Measurements from ENCODE around the gene GPBP1L1.
"Not testable (repeated sequence)": the region's sequence is repeated elsewhere in the genome, so short reads cannot be mapped to it uniquely, and the experiment has no call there.

The GPBP1L1 gene, protein sequence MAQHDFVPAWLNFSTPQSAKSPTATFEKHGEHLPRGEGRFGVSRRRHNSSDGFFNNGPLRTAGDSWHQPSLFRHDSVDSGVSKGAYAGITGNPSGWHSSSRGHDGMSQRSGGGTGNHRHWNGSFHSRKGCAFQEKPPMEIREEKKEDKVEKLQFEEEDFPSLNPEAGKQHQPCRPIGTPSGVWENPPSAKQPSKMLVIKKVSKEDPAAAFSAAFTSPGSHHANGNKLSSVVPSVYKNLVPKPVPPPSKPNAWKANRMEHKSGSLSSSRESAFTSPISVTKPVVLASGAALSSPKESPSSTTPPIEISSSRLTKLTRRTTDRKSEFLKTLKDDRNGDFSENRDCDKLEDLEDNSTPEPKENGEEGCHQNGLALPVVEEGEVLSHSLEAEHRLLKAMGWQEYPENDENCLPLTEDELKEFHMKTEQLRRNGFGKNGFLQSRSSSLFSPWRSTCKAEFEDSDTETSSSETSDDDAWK

DNA sequence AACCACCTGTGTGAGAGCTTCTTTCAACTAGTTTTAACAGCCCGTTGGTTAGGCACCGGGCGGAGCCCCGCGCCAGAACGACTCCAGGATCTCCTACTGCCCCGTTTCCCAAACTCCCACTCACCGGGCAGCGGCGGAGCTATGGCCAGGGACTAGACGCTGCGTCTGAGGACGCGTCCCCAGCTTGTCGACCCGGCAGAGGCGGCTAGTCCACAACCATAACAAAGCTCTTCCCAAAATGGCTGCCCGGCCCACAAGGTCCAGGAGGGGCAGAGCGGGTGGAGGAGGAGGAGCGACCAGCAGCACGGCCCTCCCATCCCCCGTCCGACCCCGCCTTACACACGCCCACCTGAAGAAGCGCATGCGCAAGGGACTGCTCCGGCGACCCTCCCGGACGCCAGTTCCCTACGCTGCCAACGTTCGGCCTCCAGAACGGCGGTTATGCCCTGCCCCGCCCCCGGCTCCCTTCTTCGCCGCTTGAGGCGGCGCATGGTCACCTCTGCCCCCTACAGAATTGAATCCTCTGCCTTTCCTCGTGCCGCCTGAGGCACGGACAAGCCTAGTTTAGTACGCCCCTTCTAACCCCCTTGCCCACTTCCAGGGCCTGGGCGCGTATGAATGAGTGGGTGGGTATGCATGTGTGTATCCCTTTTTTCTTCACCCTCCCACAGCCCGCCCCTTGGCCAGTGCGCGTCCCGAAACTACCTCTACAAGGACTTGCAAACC, at the start of gene GPBP1L1:
Gene GPBP1L1, minus strand, starts transcription at position 246 of the 726 bp plus-strand sequence. CDS start 27,446 bp downstream, outside the sequence.
- Mint-ChIP-seq H3K4me3 (peak within 1 kb of the TSS; percentile 100), H3K36me3 (peaks cover 72% of the 10 kb centered on the region), H3K9me3 (no peaks in the 10 kb centered on the region), H3K27ac (peak within 1 kb of the TSS; percentile 99), H3K4me1 (peaks cover 42% of the 10 kb centered on the region)
- ATAC-seq (peak; percentile 82), DNase-seq (ENCODE audit: low spot score in 2 of 2) (peak; percentile 93 to 99)

- no peak overlapping the region for H3K27ac Mint-ChIP-seq
- DNase-seq (ENCODE audit: low spot score in 2 of 2) (no peak), ATAC-seq (no peak)
- no peaks in the 10 kb centered on the region for H3K9me3 Mint-ChIP-seq
- peaks cover 8% of the 10 kb centered on the region for H3K4me1 Mint-ChIP-seq
- peaks cover 45% of the 10 kb centered on the region for H3K36me3 Mint-ChIP-seq
- H3K4me3 Mint-ChIP-seq = no peak overlapping the region
Observed at GRCh38 chr1:45730780-45731319, 44.5 kb upstream of the GPBP1L1 start.

DNA sequence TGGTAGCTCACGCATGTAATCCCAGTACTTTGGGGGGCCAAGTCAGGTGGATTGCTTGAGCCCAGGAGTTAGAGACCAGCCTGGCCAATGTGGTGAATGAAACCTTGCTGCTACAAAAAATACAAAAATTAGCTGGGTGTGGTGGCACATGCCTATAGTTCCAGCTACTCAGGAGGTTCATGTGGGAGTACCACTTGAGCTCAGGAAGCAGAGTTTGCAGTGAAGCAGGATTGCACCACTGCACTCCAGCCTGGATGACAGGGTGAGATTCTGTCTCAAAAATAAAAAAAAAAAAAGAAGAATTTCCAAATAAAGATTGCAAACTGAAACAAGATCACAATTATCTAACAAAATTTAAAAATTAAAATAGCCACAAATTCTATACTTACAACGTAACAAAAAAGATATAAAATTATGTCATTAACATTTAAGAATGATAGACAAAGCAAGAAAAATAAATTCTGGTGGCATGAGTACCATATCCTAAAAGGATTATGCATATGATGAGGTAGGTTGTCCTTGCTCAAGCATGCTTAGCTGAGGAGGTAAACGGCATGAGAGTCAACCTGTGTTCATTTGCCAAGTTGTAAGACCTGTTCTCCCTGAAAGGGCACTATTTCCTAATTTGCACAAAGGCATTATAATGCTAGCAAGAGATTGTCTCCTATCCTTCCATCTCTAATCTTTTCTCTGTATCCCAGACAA, 43.9 kb upstream of the GPBP1L1 start:
- no peak overlapping the region for H3K27ac Mint-ChIP-seq
- H3K4me1 Mint-ChIP-seq = peaks cover 8% of the 10 kb centered on the region
- ATAC-seq (no peak), DNase-seq (ENCODE audit: low spot score in 2 of 2) (no peak)
- H3K4me3 Mint-ChIP-seq = no peak overlapping the region
- H3K36me3 Mint-ChIP-seq = peaks cover 45% of the 10 kb centered on the region
- no peaks in the 10 kb centered on the region for H3K9me3 Mint-ChIP-seq

GRCh38 chr1:45726007-45726406, 39.7 kb upstream of the GPBP1L1 start:
- not testable (repeated sequence) for H3K9me3 Mint-ChIP-seq; DNase-seq (ENCODE audit: low spot score in 2 of 2); ATAC-seq; H3K27ac Mint-ChIP-seq; H3K4me3 Mint-ChIP-seq; H3K4me1 Mint-ChIP-seq
- peaks cover 28% of the 10 kb centered on the region for H3K36me3 Mint-ChIP-seq

DNA sequence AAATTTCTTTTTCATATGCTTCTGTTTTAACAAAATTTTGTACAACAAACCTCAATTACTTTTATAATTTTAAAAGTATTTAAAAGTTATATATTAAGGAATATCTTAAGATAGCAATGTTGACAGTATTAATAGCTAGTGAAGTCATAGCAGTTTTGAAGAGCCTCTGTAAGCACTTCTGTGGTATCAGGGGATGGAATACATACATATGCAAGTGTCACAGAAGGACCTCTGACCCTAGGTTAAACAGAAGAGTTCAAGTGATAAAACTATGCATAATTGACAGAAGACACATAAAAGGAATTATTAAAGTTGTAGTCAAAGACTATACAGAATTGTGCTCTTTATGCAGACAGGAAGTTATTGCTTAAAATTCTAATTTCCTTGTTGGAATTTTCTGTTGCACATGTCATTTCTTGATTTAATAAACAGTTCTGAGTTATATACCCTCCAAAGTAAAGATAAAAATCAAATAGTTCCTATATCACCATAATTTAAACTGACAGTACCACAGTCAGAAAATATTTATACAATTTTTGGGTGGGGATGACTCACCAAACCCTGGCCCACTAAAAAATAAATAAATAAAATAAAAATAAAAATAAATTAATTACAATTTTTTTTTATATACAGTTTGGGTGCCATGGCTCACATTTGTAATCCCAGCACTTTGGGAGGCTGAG, 37.1 kb upstream of the GPBP1L1 start:
- ATAC-seq = no peak
- H3K9me3 Mint-ChIP-seq = no peaks in the 10 kb centered on the region
- DNase-seq (ENCODE audit: low spot score in 2 of 2) = no peak
- H3K4me1 Mint-ChIP-seq = no peaks in the 10 kb centered on the region
- H3K27ac Mint-ChIP-seq = no peak overlapping the region
- peaks cover 19% of the 10 kb centered on the region for H3K36me3 Mint-ChIP-seq
- no peak overlapping the region for H3K4me3 Mint-ChIP-seq

DNA sequence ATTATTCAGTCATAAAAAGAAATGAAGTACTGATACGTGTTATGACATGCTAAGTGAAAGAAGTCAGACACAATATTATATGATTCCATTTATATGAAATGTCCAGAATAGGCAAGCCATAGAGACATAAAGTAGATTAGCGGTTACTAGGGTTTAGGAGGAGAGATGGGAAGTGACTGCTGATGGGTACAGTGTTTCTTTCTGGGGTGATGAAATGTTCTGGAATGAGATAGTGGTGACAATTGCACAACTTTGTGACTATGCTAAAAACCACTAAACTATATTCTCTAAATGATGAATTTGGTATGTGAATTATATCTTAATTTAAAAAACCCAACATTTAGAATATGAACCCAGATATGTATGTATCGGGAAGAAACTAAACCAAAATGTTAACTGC, 36.5 kb upstream of the GPBP1L1 start:
- H3K4me3 Mint-ChIP-seq = no peak overlapping the region
- H3K4me1 Mint-ChIP-seq = no peaks in the 10 kb centered on the region
- no peak for ATAC-seq
- H3K9me3 Mint-ChIP-seq = no peaks in the 10 kb centered on the region
- peaks cover 22% of the 10 kb centered on the region for H3K36me3 Mint-ChIP-seq
- H3K27ac Mint-ChIP-seq = no peak overlapping the region
- no peak for DNase-seq (ENCODE audit: low spot score in 2 of 2)

DNA sequence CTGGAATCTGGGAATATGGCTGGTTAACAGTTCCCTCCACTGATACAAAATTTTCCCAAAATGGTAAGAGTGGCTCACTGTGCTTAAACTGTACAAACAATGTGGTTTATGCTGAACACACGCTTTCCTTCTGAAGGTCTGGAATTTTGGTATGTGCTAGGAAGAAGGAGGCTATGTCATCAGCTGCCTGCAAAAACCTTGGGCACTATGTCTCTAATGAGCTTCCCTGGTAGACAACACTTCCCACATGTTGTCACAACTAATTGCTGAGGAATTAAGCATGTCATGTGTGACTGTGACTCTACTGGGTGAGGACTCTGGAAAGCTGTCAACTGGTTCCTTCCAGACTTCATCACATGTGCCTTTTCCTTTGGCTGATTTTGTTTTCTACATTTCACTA, 34.9 kb upstream of the GPBP1L1 start:
- peaks cover 9% of the 10 kb centered on the region for H3K36me3 Mint-ChIP-seq
- H3K9me3 Mint-ChIP-seq = no peaks in the 10 kb centered on the region
- DNase-seq (ENCODE audit: low spot score in 2 of 2) = no peak
- H3K27ac Mint-ChIP-seq = no peak overlapping the region
- ATAC-seq = no peak
- H3K4me3 Mint-ChIP-seq = no peak overlapping the region
- no peaks in the 10 kb centered on the region for H3K4me1 Mint-ChIP-seq

DNA sequence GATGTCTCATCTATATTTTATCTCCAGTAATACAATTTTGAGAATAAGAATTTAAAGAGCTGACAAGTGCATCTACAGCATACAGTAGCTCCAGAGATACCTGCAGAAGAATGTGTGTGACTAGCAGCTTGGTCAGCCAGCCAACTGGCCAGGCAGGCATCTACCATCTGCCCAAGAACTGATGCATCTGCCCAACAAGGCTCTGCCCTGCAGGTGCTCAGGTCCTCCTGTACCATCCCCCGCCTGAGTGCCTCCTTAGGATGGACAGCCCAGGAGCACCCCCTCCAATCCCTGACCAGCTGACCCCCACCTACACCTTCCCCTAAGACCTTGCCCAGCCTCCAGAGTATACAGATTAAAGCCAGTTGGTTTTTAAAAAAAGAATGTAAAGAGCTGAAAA, 32.0 kb upstream of the GPBP1L1 start:
- Mint-ChIP-seq H3K27ac (no peak overlapping the region), H3K4me1 (no peaks in the 10 kb centered on the region), H3K36me3 (peaks cover 38% of the 10 kb centered on the region), H3K9me3 (no peaks in the 10 kb centered on the region), H3K4me3 (no peak overlapping the region)
- DNase-seq (ENCODE audit: low spot score in 2 of 2) (no peak), ATAC-seq (no peak)

- H3K27ac Mint-ChIP-seq = peak overlapping the region; percentile 26
Observed at GRCh38 chr1:45717386-45717785, 31.1 kb upstream of the GPBP1L1 start.

GRCh38 chr1:45716700-45717099, 30.4 kb upstream of the GPBP1L1 start:
- Mint-ChIP-seq H3K9me3 (no peaks in the 10 kb centered on the region), H3K36me3 (peaks cover 50% of the 10 kb centered on the region), H3K4me1 (no peaks in the 10 kb centered on the region), H3K27ac (no peak overlapping the region), H3K4me3 (no peak overlapping the region)
- no peak for DNase-seq (ENCODE audit: low spot score in 2 of 2)
- ATAC-seq = no peak

More at GRCh38 chr1:45717386-45717785, 31.1 kb upstream of the GPBP1L1 start:
- H3K9me3 Mint-ChIP-seq; DNase-seq (ENCODE audit: low spot score in 2 of 2); ATAC-seq; H3K4me1 Mint-ChIP-seq; H3K4me3 Mint-ChIP-seq: not testable (repeated sequence)
- peaks cover 43% of the 10 kb centered on the region for H3K36me3 Mint-ChIP-seq

DNA sequence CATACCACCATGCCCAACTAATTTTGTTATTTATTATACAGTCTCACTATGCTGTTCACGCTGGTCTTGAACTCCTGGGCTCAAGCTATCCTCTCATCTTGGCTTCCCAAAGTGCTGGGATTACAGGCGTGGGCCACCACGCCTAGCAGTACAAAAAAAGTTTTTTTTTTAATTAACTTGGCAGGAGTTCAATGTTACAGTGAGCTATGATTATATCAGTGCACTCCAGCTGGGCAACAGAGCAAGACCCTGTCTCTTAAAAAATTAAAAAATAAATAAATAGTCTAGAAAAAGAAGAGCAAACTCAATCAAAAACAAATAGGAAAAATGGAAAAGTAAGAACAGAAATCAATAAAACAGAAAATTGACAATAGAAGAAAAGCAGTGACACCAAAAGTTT, 27.4 kb upstream of the GPBP1L1 start:
- Mint-ChIP-seq H3K4me1 (no peaks in the 10 kb centered on the region), H3K9me3 (no peaks in the 10 kb centered on the region), H3K36me3 (peaks cover 67% of the 10 kb centered on the region), H3K4me3 (no peak overlapping the region), H3K27ac (no peak overlapping the region)
- DNase-seq (ENCODE audit: low spot score in 2 of 2) (no peak), ATAC-seq (no peak)

GRCh38 chr1:45704637-45705036, 18.3 kb upstream of the GPBP1L1 start:
- ATAC-seq (no peak), DNase-seq (ENCODE audit: low spot score in 2 of 2) (no peak)
- Mint-ChIP-seq H3K36me3 (peaks cover 33% of the 10 kb centered on the region), H3K4me1 (no peaks in the 10 kb centered on the region), H3K27ac (no peak overlapping the region), H3K4me3 (no peak overlapping the region), H3K9me3 (peaks cover 2% of the 10 kb centered on the region)

DNA sequence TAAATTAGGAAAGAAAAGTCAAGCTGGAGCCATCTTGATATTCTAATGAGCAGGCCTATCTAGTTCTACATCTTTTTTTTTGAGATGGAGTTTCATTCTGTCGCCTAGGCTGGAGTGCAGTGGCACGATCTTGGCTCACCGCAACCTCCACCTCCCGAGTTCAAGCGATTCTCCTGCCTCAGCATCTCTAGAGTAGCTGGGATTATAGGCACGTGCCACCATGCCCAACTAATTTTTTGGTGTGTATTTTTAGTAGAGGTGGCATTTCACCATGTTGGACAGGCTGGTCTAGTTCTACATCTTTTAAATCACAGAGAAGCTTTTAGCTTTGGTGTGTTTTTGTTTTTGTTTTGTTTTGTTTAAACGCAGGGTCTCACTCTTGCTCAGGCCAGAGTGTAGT, 8.5 kb upstream of the GPBP1L1 start:
- H3K9me3 Mint-ChIP-seq = no peaks in the 10 kb centered on the region
- H3K27ac Mint-ChIP-seq = no peak overlapping the region
- peaks cover 7% of the 10 kb centered on the region for H3K4me1 Mint-ChIP-seq
- ATAC-seq (no peak), DNase-seq (ENCODE audit: low spot score in 2 of 2) (no peak)
- no peak overlapping the region for H3K4me3 Mint-ChIP-seq
- peaks cover 89% of the 10 kb centered on the region for H3K36me3 Mint-ChIP-seq

DNA sequence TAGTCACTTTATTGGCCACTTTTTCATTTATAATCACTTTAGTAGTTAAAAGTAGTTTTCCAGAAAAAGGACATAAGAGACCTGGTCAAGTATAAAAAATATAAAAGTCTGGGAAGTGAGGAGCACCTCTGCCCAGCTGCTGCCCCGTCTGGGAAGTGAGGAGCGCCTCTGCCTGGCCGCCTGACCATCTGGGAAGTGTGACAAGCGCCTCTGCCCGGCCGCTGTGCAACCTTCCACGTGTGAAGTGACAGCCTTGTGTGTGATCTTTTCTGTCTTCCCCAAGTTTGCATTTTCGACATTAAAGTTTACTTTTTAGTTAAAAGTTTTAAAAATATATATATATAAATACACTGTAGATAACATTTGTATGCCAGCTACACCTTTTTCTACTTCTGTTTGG, 7.5 kb upstream of the GPBP1L1 start:
- DNase-seq (ENCODE audit: low spot score in 2 of 2); ATAC-seq; H3K9me3 Mint-ChIP-seq; H3K4me1 Mint-ChIP-seq; H3K4me3 Mint-ChIP-seq: not testable (repeated sequence)
- Mint-ChIP-seq H3K36me3 (peaks cover 99% of the 10 kb centered on the region), H3K27ac (peak overlapping the region; percentile 41)
